Neuronal stem cell (in vitro differentiated cells): Measurements from ENCODE around the gene TFF3.
A peak's percentile ranks its signal among the peaks of the same experiment; 100 is the strongest.

Experiments
- DNase-seq: peaks from one replicate; pipeline ENCODE4 v3.0.0-alpha.2; 2013; ENCODE audit warnings: low spot score
- H2AFZ ChIP-seq: one replicate; pipeline ENCODE4 v1.6.1; 2013; ENCODE audit warnings: mild to moderate bottlenecking, low read length, inconsistent platforms
- H2AK5ac ChIP-seq: 2 replicates; pipeline ENCODE4 v1.6.1; 2013; ENCODE audit warnings: low read depth, mild to moderate bottlenecking, inconsistent platforms, low read length, moderate library complexity, mixed read lengths
- H2BK120ac ChIP-seq: 2 replicates; pipeline ENCODE4 v1.6.1; 2013; ENCODE audit warnings: low read depth, mild to moderate bottlenecking, inconsistent platforms, low read length, moderate library complexity, mixed read lengths
- H2BK12ac ChIP-seq: one replicate; pipeline ENCODE4 v1.6.1; 2013; ENCODE audit warnings: low read length, inconsistent platforms
- H2BK15ac ChIP-seq: 2 replicates; pipeline ENCODE4 v1.6.1; 2013; ENCODE audit warnings: mild to moderate bottlenecking, low read length, inconsistent platforms, mixed read lengths
- H2BK5ac ChIP-seq: one replicate; pipeline ENCODE4 v1.6.1; 2013; ENCODE audit warnings: inconsistent platforms, mild to moderate bottlenecking, low read length, moderate library complexity
- H3K14ac ChIP-seq: one replicate; pipeline ENCODE4 v1.6.1; 2013; ENCODE audit warnings: low read length, inconsistent platforms
- H3K18ac ChIP-seq: 2 replicates; pipeline ENCODE4 v1.6.1; 2013; ENCODE audit warnings: low read length, inconsistent platforms
- H3K23ac ChIP-seq: 2 replicates; pipeline ENCODE4 v1.6.1; 2013; ENCODE audit warnings: low read depth, mild to moderate bottlenecking, mixed read lengths, low read length, inconsistent platforms; ENCODE audit not compliant: poor library complexity
- H3K27ac ChIP-seq: replicated peaks from 3 replicates; pipeline ENCODE4 v1.5.1; 2013; ENCODE audit warnings: low read length, inconsistent platforms
- H3K27me3 ChIP-seq, 3 experiments: 2 replicates each; pipeline ENCODE4 v1.6.1; 2013; ENCODE audit warnings: low read length in 3 of 3, mild to moderate bottlenecking in 2 of 3, inconsistent platforms in 1 of 3, low read depth in 1 of 3, mixed read lengths in 1 of 3, moderate library complexity in 1 of 3; ENCODE audit not compliant: control insufficient read depth in 3 of 3, insufficient read depth in 3 of 3
- H3K36me3 ChIP-seq, 2 donors: replicated peaks in 1 of 2; 2 replicates each; pipeline ENCODE4 v1.6.1; 2013; ENCODE audit warnings: low read length in 2 of 2; ENCODE audit not compliant: control insufficient read depth in 2 of 2, insufficient read depth in 2 of 2
- H3K4ac ChIP-seq: 2 replicates; pipeline ENCODE4 v1.6.1; 2013; ENCODE audit warnings: inconsistent platforms, mild to moderate bottlenecking, low read length, moderate library complexity
- H3K4me1 ChIP-seq, 2 donors: 1 replicate in 1 of 2; 2 replicates in 1 of 2; pipeline ENCODE4 v1.6.1; 2013; ENCODE audit warnings: low read length in 2 of 2, low read depth in 1 of 2; ENCODE audit not compliant: control insufficient read depth in 2 of 2, insufficient read depth in 1 of 2
- H3K4me2 ChIP-seq: one replicate; pipeline ENCODE4 v1.6.1; 2013; ENCODE audit warnings: mild to moderate bottlenecking, low read length, inconsistent platforms; ENCODE audit not compliant: insufficient read depth, poor library complexity, severe bottlenecking
- H3K4me3 ChIP-seq, 2 donors: 2 replicates each; pipeline ENCODE4 v1.5.1; 2013; ENCODE audit warnings: low read length in 2 of 2, mild to moderate bottlenecking in 2 of 2, inconsistent platforms in 1 of 2, moderate library complexity in 1 of 2
- H3K79me1 ChIP-seq: one replicate; pipeline ENCODE4 v1.6.1; 2013; ENCODE audit warnings: low read depth, mild to moderate bottlenecking, inconsistent platforms, low read length, moderate library complexity
- H3K9ac ChIP-seq: one replicate; pipeline ENCODE4 v1.6.1; 2013; ENCODE audit warnings: mild to moderate bottlenecking, low read depth, low read length, inconsistent platforms; ENCODE audit not compliant: poor library complexity
- H3K9me3 ChIP-seq, 2 donors: replicated peaks in 1 of 2; 2 replicates each; pipeline versions ENCODE3 to v1.6.1; 2013; ENCODE audit warnings: low read length in 2 of 2, mild to moderate bottlenecking in 2 of 2, inconsistent platforms in 1 of 2, low read depth in 1 of 2, mixed read lengths in 1 of 2, moderate library complexity in 1 of 2; ENCODE audit not compliant: control insufficient read depth in 2 of 2, insufficient read depth in 1 of 2
- H4K8ac ChIP-seq: one replicate; pipeline ENCODE4 v1.6.1; 2013; ENCODE audit warnings: low read depth, mild to moderate bottlenecking, inconsistent platforms, low read length, moderate library complexity
- H4K91ac ChIP-seq: one replicate; pipeline ENCODE4 v1.6.1; 2013; ENCODE audit warnings: low read length, low read depth, mild to moderate bottlenecking, inconsistent platforms; ENCODE audit not compliant: poor library complexity
- WGBS, 2 donors: extraction: QIAGEN DNeasy Blood & Tissue Kit; methylation state at CpG; one replicate each; pipeline ENCODE4 v1.1.7; 2013; ENCODE audit warnings: missing lambda C conversion rate in 2 of 2, mixed read lengths in 1 of 2; ENCODE audit not compliant: insufficient read length in 2 of 2, insufficient replicate concordance in 1 of 2; ENCODE audit errors: extremely low coverage in 2 of 2; 5-methylcytosine and 5-hydroxymethylcytosine counted together

Gene TFF3

DNA sequence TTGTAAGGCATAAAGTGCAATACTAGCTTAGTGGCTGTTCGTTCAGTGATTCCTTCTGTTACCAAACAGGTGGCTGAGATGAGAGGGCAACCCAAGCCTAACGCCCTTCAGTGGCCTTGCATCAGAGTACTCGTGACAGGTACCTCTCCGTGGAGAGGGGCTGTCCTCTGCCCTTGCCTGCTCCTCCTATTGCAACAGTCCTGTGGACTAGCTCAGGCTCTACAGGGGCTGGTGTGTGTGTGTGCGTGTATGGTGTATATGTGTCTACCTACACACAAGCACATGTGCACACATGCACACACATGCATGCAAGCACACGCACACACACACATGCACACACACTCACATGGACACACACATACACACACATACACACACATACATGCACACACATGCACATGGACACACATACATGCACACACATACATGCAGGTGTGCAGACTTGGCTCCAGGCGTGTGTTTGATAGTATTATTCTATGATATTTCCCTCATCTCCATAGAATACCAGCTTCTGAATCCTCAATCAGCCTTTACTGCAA lies 15.1 kb downstream of the TFF3 start:
- peaks cover 0 to 6% (median 0%) of the 10 kb centered on the region in 3 experiments for H3K27me3 ChIP-seq
- no peak overlapping the region for H2BK15ac ChIP-seq

DNA sequence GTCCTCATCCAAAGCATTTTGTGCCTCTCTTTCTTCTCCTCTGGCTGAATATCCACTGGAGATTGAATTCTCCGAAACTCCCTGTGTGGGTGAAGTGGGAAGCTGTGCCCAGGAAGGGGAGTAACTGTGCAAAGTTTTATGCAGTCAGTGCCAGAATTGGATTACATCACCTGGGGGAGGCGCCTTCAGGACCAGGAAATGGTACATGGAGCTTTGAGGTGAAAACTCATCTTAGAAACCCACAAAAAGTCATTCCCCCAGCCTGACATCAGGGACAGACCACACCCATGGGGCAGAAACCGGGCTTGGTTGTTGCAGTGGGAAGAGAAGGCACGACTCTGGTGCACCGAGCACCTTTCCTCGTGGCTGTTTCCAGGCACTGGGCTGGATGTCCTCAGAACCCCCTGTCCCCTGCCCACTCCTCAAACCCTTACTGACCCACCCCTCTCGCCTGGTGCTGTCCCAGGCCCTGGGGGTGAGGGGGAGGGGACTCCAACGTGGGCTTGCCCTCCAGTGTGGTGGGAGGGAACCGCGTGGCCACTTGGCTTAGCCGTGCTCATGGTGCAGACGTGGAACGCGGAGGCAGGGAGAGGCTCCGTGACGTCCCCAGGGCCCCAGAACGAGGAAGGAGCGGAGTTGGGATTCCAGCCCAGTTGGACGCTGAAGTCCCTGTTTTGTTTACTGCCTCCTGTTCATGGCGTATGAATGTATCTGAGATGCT lies 15.7 kb downstream of the TFF3 start:
- no peak overlapping the region for H3K4ac ChIP-seq
- no peak overlapping the region for H3K9ac ChIP-seq
- H2BK5ac ChIP-seq = no peak overlapping the region
- H3K27ac ChIP-seq = no peak overlapping the region
- H3K27me3 ChIP-seq = peaks cover 0 to 6% (median 0%) of the 10 kb centered on the region in 3 experiments
- DNase-seq = no peak
- H3K4me3 ChIP-seq = peak overlapping the region in 1 of 2 donors; percentile 27
- no peak overlapping the region for H4K8ac ChIP-seq
- H2AK5ac ChIP-seq = peak overlapping the region; percentile 68
- no peaks in the 10 kb centered on the region for H3K79me1 ChIP-seq
- no peaks in the 10 kb centered on the region for H3K9me3 ChIP-seq
- no CpG with 5 or more reads among the region's 20 CpGs for WGBS, 2 donors
- no peak overlapping the region for H2BK120ac ChIP-seq
- H2BK12ac ChIP-seq = no peak overlapping the region
- H3K4me1 ChIP-seq = peaks cover 0 to 9% of the 10 kb centered on the region in 2 donors
- H3K4me2 ChIP-seq = no peak overlapping the region
- H3K36me3 ChIP-seq = no peaks in the 10 kb centered on the region
- H2BK15ac ChIP-seq = no peak overlapping the region
- no peak overlapping the region for H3K14ac ChIP-seq
- H4K91ac ChIP-seq = no peak overlapping the region
- peak overlapping the region; percentile 20 for H3K23ac ChIP-seq
- H3K18ac ChIP-seq = peak overlapping the region; percentile 75
- H2AFZ ChIP-seq = no peak overlapping the region

More for the DNA sequence above, 15.1 kb downstream of the TFF3 start:
- Histone ChIP-seq H4K8ac (no peak overlapping the region), H3K36me3 (no peaks in the 10 kb centered on the region), H3K79me1 (no peaks in the 10 kb centered on the region), H4K91ac (no peak overlapping the region), H2BK120ac (no peak overlapping the region), H3K9ac (no peak overlapping the region), H3K4ac (no peak overlapping the region), H3K23ac (no peak overlapping the region), H3K4me2 (no peak overlapping the region), H2AFZ (no peak overlapping the region), H2AK5ac (peak overlapping the region; percentile 68), H3K9me3 (no peaks in the 10 kb centered on the region), H3K27ac (no peak overlapping the region), H2BK12ac (no peak overlapping the region), H3K14ac (no peak overlapping the region), H3K18ac (no peak overlapping the region), H2BK5ac (no peak overlapping the region), H3K4me1 (peaks cover 0 to 9% of the 10 kb centered on the region in 2 donors), H3K4me3 (peak overlapping the region in 1 of 2 donors; percentile 21)
- no peak for DNase-seq
- WGBS, 2 donors = no CpG with 5 or more reads among the region's 7 CpGs

DNA sequence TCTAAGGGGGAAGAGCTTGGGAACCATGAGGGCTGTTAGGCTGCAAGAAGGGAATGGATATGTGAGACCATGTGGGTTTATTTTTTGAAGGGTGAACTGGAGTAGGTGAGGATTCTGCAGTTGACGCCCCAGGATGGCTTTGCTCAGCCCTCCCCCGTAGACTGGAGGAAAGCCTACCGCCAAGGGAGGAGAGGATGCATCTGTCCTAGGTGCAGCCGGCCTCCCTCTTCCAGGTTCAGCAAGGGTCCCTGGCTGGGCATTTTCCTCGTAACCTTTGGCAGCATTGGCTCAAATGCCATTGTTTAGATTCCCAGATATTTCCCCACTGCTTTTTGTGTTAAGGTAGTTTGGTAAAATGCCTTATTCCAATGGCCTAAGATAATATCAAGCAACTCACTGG lies 16.6 kb downstream of the TFF3 start:
- H3K4ac ChIP-seq = no peak overlapping the region
- no peak overlapping the region for H3K27ac ChIP-seq
- no peak overlapping the region for H2BK120ac ChIP-seq
- H2AK5ac ChIP-seq = no peak overlapping the region
- no peak overlapping the region for H4K91ac ChIP-seq
- no peak overlapping the region for H2BK15ac ChIP-seq
- H2BK12ac ChIP-seq = no peak overlapping the region
- no peak for DNase-seq
- WGBS, 2 donors = no CpG with 5 or more reads among the region's 5 CpGs
- H3K27me3 ChIP-seq = peaks cover 0 to 6% (median under 1%) of the 10 kb centered on the region in 3 experiments
- no peak overlapping the region for H3K4me2 ChIP-seq
- no peak overlapping the region for H3K18ac ChIP-seq
- no peak overlapping the region for H3K4me3 ChIP-seq
- no peak overlapping the region for H3K14ac ChIP-seq
- H3K9ac ChIP-seq = no peak overlapping the region
- H3K9me3 ChIP-seq = peaks cover 0 to under 1% of the 10 kb centered on the region in 2 donors
- peaks cover 0 to 9% of the 10 kb centered on the region in 2 donors for H3K4me1 ChIP-seq
- H3K79me1 ChIP-seq = no peaks in the 10 kb centered on the region
- H4K8ac ChIP-seq = no peak overlapping the region
- H3K36me3 ChIP-seq = no peaks in the 10 kb centered on the region
- H3K23ac ChIP-seq = no peak overlapping the region
- no peak overlapping the region for H2BK5ac ChIP-seq
- no peak overlapping the region for H2AFZ ChIP-seq

DNA sequence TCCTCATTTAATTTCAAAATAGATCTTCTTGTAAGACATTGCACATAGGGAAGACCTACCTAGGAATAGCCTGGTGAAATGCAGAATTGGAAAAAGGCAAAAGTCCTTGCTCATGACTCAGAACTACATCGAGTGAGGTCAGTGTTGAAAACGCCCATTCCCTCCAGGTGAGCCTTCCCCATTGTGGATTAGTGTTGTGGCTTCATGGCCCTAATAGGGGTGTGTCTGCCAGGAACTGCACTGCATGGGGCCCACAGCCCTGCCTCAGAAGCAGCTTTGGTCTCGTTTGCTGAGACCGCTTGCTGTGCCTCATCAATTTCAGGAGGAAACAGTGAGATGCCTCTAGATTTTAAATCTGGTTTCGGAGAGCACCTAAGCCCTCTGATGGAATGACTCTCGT lies 17.0 kb downstream of the TFF3 start:
- H2BK12ac ChIP-seq = no peak overlapping the region
- no peak overlapping the region for H3K9ac ChIP-seq
- H3K79me1 ChIP-seq = no peaks in the 10 kb centered on the region
- no peak overlapping the region for H2BK120ac ChIP-seq
- no peak overlapping the region for H4K91ac ChIP-seq
- H3K4ac ChIP-seq = no peak overlapping the region
- H3K4me1 ChIP-seq = peaks cover 0 to 11% of the 10 kb centered on the region in 2 donors
- no peak overlapping the region for H3K4me2 ChIP-seq
- H3K23ac ChIP-seq = no peak overlapping the region
- H3K18ac ChIP-seq = no peak overlapping the region
- no peak overlapping the region for H4K8ac ChIP-seq
- no peak overlapping the region for H2AK5ac ChIP-seq
- peaks cover 0 to 3% of the 10 kb centered on the region in 2 donors for H3K9me3 ChIP-seq
- H3K4me3 ChIP-seq = no peak overlapping the region
- no CpG with 5 or more reads among the region's 6 CpGs for WGBS, 2 donors
- no peak for DNase-seq
- H3K27ac ChIP-seq = no peak overlapping the region
- no peak overlapping the region for H2AFZ ChIP-seq
- H2BK5ac ChIP-seq = no peak overlapping the region
- H3K27me3 ChIP-seq = peaks cover 0 to 6% (median 4%) of the 10 kb centered on the region in 3 experiments
- H3K36me3 ChIP-seq = no peaks in the 10 kb centered on the region
- no peak overlapping the region for H3K14ac ChIP-seq
- no peak overlapping the region for H2BK15ac ChIP-seq
